Measurements from ENCODE around the gene PARD3B. TPM values are rescaled to one million over a fixed set of nuclear protein-coding genes. Genes with fewer than 3 reads are reported as not detected.

PARD3B gene
- total and polyA plus RNA-seq, 2 experiments from 2014 or later = 4.3 to 8.5 TPM

DNA sequence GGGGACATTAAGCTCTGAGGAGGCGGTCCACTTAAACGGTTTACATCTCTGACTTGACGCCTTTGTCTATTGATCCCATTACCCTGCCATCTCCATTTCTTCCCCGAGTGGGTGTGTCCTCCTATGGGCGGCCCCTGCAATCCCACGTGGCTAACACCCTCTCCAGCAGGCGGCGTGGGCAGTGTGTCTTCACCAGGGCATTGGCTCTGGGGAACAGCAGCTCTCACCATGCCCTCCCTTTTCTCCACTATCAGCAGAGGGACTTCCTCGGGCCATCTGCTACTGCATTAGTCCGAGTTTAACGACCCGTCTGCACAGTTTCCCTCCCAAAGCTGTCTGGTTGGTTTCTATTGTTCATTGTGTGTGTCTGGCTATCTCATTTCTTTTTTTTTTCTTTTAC is 625.1 kb downstream of the PARD3B start:
- TF ChIP-seq, protein P1, sequence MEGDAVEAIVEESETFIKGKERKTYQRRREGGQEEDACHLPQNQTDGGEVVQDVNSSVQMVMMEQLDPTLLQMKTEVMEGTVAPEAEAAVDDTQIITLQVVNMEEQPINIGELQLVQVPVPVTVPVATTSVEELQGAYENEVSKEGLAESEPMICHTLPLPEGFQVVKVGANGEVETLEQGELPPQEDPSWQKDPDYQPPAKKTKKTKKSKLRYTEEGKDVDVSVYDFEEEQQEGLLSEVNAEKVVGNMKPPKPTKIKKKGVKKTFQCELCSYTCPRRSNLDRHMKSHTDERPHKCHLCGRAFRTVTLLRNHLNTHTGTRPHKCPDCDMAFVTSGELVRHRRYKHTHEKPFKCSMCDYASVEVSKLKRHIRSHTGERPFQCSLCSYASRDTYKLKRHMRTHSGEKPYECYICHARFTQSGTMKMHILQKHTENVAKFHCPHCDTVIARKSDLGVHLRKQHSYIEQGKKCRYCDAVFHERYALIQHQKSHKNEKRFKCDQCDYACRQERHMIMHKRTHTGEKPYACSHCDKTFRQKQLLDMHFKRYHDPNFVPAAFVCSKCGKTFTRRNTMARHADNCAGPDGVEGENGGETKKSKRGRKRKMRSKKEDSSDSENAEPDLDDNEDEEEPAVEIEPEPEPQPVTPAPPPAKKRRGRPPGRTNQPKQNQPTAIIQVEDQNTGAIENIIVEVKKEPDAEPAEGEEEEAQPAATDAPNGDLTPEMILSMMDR (IDR thresholded peaks at IDR 0.05; ENCODE audit: low read depth, low read length) = no peak
- H3K27ac ChIP-seq = no peak overlapping the region
- no peak overlapping the region for H3K4me3 ChIP-seq
- DNase-seq (ENCODE audit: low read depth in 1 of 2, low spot score in 1 of 2) = no peak
- no peaks in the 10 kb centered on the region for H3K9me3 ChIP-seq (ENCODE audit: low read depth)
- no peaks in the 10 kb centered on the region for H3K36me3 ChIP-seq
- no peaks in the 10 kb centered on the region for H3K27me3 ChIP-seq
- no peaks in the 10 kb centered on the region for H3K4me1 ChIP-seq (ENCODE audit: low read depth)

DNA sequence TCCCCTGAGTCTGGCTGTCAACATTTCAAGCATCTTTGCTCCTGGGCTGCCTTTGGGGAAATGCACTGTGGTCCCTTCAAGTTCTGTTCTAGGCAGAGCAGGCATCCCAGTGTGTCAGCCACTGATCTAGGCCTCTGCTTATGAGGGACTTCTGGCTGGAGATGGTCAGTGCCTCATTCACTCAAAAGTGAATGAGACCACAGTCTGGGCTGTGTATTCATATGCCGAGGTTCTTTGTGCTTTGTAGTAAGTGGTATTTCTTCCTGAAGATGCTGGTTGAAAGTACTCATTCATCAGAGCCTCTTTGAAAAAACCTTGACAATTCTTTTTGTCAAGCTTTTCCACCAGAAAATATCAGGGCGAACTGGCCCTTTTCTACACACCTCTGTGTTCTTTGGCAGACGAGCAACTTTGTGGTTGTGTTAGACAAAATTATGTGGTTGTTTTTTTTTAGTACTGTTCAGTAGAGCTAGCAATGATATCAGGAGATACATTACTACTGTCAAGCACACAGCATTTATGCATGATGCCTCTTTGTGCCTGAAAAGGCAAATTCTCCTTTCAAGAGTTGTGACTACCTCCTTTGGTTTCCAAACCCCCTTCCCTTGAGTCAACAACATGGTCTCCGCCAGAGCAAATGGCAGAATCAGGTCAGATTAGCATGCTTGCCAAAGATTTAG is 626.1 kb downstream of the PARD3B start:
- Histone ChIP-seq H3K27me3 (no peaks in the 10 kb centered on the region), H3K27ac (no peak overlapping the region), H3K9me3 (ENCODE audit: low read depth) (no peaks in the 10 kb centered on the region), H3K36me3 (no peaks in the 10 kb centered on the region), H3K4me3 (no peak overlapping the region), H3K4me1 (ENCODE audit: low read depth) (no peaks in the 10 kb centered on the region)
- TF ChIP-seq, protein P1 (IDR thresholded peaks at IDR 0.05; ENCODE audit: low read depth, low read length) = no peak
- no peak for DNase-seq (ENCODE audit: low read depth in 1 of 2, low spot score in 1 of 2)

DNA sequence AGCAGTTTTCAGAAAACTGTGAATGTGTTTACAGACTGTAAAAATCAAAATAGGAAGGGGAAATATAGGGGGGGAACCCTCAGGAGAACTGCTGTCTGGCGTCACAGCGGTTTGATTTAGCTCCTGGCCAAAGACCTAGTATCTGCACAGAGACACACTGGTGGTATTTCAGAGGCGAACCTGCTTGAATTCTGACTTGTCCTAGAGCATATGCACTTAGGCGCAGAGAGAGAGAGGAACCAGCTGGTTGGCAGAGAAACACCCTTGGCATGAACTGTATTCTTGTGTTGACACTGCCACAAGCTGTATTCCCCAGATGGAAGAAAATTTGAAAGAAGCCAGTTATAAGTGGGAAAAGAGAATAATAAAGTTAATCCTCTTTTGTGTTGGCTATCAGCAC is 630.6 kb downstream of the PARD3B start:
- Histone ChIP-seq H3K4me1 (ENCODE audit: low read depth) (no peaks in the 10 kb centered on the region), H3K27ac (no peak overlapping the region), H3K36me3 (no peaks in the 10 kb centered on the region), H3K9me3 (ENCODE audit: low read depth) (no peaks in the 10 kb centered on the region), H3K4me3 (no peak overlapping the region), H3K27me3 (no peaks in the 10 kb centered on the region)
- DNase-seq (ENCODE audit: low read depth in 1 of 2, low spot score in 1 of 2) = no peak
- TF ChIP-seq, protein P1 (IDR thresholded peaks at IDR 0.05; ENCODE audit: low read depth, low read length) = no peak

GRCh38 chr2:205176546-205176945 is 631.3 kb downstream of the PARD3B start:
- Histone ChIP-seq H3K4me1 (ENCODE audit: low read depth) (no peaks in the 10 kb centered on the region), H3K27ac (no peak overlapping the region), H3K9me3 (ENCODE audit: low read depth) (no peaks in the 10 kb centered on the region), H3K27me3 (no peaks in the 10 kb centered on the region), H3K4me3 (no peak overlapping the region), H3K36me3 (no peaks in the 10 kb centered on the region)
- TF ChIP-seq, protein P1 (IDR thresholded peaks at IDR 0.05; ENCODE audit: low read depth, low read length) = no peak
- DNase-seq (ENCODE audit: low read depth in 1 of 2, low spot score in 1 of 2) = no peak

GRCh38 chr2:205177546-205177945 is 632.3 kb downstream of the PARD3B start:
- TF ChIP-seq, protein P1 (IDR thresholded peaks at IDR 0.05; ENCODE audit: low read depth, low read length) = no peak
- Histone ChIP-seq H3K4me1 (ENCODE audit: low read depth) (no peaks in the 10 kb centered on the region), H3K27me3 (no peaks in the 10 kb centered on the region), H3K9me3 (ENCODE audit: low read depth) (no peaks in the 10 kb centered on the region), H3K36me3 (no peaks in the 10 kb centered on the region), H3K27ac (no peak overlapping the region), H3K4me3 (no peak overlapping the region)
- no peak for DNase-seq (ENCODE audit: low read depth in 1 of 2, low spot score in 1 of 2)
